AG04450 (cell line): ENCODE results near the gene MROH9. TPM values are rescaled to one million over a fixed set of nuclear protein-coding genes. Genes with fewer than 3 reads are reported as not detected.
"Not testable (repeated sequence)": the region's sequence is repeated elsewhere in the genome, so short reads cannot be mapped to it uniquely, and the experiment has no call there.

Source experiments
- CTCF ChIA-PET: fragments of 300-600, 350-600 bp; formaldehyde crosslinking; extraction: SDS; loops from one replicate; lab custom pipeline; 2022; ENCODE audit warnings: antibody characterized with exemption, inconsistent platforms; lab: Charles Lee
- POLR2A ChIA-PET: fragments of 350-600 bp; formaldehyde crosslinking; extraction: SDS; loops from one replicate; lab custom pipeline; 2021; ENCODE audit warnings: antibody characterized with exemption, inconsistent platforms; lab: Yijun Ruan, JAX
- DNase-seq: peaks from one replicate; pipeline ENCODE4 v3.0.0-alpha.2; 2011; ENCODE audit warnings: low read depth, low spot score
- H3K27ac ChIP-seq: one replicate; pipeline ENCODE4 v1.5.1; 2012; ENCODE audit warnings: low read depth, low read length, control low read depth
- H3K27me3 ChIP-seq: one replicate; pipeline ENCODE4 v1.6.0; 2012; ENCODE audit warnings: low read length; ENCODE audit not compliant: control insufficient read depth, insufficient read depth
- H3K4me3 ChIP-seq: 2 replicates; pipeline ENCODE4 v1.5.1; 2011; ENCODE audit warnings: mild to moderate bottlenecking, low read depth, low read length, control low read depth
- H3K9me3 ChIP-seq: 2 replicates; pipeline ENCODE4 v1.5.1; 2012; ENCODE audit warnings: low read length; ENCODE audit not compliant: control insufficient read depth, insufficient read depth
- CTCF ChIP-seq: IDR thresholded peaks from 2 replicates; pipeline ENCODE4 v1.5.1; 2011; ENCODE audit warnings: low read depth, low read length, control low read depth, inconsistent platforms
- polyA plus RNA-seq: library from polyadenylated mRNA; depleted of rRNA; stranded (reverse); fragments of >200 nt; gene quantifications from 2 replicates; pipeline ENCODE4 v1.2.3, GENCODE V29; 2011

MROH9 gene
- polyA plus RNA-seq, 1 experiment = not detected

DNA sequence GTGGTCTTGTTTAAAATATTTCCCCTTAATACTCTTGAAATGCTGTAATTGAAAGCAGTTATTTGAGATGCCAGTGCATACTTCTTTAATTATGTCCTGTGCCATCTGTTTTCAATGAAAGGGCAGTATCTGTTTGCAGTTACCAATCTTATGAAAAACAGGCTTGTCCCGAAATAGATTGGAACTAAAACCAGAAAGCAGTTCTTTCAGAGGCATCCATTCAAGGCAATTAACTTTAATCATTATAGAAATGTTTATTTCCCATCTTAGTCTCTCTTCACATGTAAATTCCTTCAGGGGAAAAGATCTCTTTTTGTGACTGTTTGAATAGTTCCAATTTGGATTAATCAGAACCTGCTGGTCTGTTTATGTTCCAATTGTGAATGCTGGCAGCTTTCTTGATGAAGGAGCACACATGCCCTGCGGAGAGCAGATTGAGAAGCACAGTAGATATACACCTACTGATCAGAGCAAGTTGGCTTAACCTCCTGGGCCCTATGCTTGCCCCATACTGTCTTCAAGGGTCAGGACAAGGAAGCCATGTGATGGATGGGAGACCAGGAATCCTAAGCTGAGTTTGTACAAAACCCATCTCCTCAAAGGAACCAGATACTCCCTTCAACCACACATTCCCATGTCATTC is 41.6 kb upstream of the MROH9 start:
- CTCF ChIA-PET = no interaction called here
- Histone ChIP-seq H3K27me3 (no peaks in the 10 kb centered on the region), H3K9me3 (no peaks in the 10 kb centered on the region), H3K27ac (no peak overlapping the region), H3K4me3 (no peak overlapping the region)
- POLR2A ChIA-PET = no interaction called here
- TF ChIP-seq CTCF = no peak
- no peak for DNase-seq

DNA sequence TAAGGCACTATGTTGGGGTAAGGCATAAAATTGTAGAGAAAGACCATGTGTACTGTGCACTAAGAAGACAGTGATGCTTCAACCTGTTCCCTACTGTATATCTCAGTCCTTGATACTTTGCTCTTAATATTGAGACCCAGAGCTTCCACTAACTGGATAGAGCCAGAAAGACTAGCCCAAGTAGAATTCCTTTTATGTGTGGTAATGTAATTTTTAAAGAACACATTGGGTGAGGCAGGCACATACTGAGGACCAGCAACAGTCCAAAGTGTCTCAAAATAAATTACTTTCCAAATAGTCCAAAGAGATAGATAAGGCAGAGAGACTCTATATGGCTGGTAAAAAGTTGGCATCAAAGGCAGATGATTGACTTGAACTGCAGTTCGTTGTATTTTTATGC is 31.4 kb upstream of the MROH9 start:
- H3K4me3 ChIP-seq = no peak overlapping the region
- CTCF ChIA-PET = no interaction called here

GRCh38 chr1:170908942-170909341 is 26.4 kb upstream of the MROH9 start:
- no peak overlapping the region for H3K4me3 ChIP-seq
- CTCF ChIA-PET = interaction anchor here (1.1 to 2.3 kb wide), 3 partner anchors 21 to 318 kb away, joined by 3 to 7 read pairs (median 5); no protein-coding TSS in a partner anchor
- H3K27ac ChIP-seq = no peak overlapping the region
- no peak for TF ChIP-seq CTCF
- H3K9me3 ChIP-seq = no peaks in the 10 kb centered on the region
- H3K27me3 ChIP-seq = no peaks in the 10 kb centered on the region
- no peak for DNase-seq
- POLR2A ChIA-PET = no interaction called here

More for the DNA sequence above, 31.4 kb upstream of the MROH9 start:
- Histone ChIP-seq H3K9me3 (no peaks in the 10 kb centered on the region), H3K27ac (no peak overlapping the region), H3K27me3 (no peaks in the 10 kb centered on the region)
- no peak for DNase-seq
- TF ChIP-seq CTCF = no peak
- POLR2A ChIA-PET = no interaction called here

DNA sequence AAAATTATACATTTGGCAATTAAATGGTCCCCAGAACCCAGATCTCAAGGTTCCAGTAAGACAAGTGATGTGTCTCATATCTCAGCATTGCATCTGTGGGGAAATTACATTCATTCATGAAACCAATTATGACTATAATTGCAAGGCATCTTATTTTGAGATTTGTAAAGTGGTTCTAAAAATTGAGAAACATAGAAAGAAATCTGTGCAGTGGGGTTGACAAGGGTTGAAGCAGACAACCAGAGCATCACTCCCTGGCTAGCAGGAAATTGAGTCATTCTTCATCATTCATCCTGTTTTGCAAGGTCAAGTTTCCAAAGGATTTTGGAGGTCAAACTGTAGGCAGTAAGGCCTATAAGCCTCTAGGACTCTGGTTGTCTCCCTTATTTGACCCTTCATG is 25.1 kb upstream of the MROH9 start:
- ChIA-PET CTCF (interaction anchor here (1.0 kb wide), 1 partner anchor 20 kb away, joined by 5 read pairs; no protein-coding TSS in a partner anchor), POLR2A (no interaction called here)
- TF ChIP-seq CTCF = no peak
- H3K4me3 ChIP-seq = no peak overlapping the region
- H3K9me3 ChIP-seq = no peaks in the 10 kb centered on the region
- no peak for DNase-seq
- no peaks in the 10 kb centered on the region for H3K27me3 ChIP-seq
- H3K27ac ChIP-seq = no peak overlapping the region

DNA sequence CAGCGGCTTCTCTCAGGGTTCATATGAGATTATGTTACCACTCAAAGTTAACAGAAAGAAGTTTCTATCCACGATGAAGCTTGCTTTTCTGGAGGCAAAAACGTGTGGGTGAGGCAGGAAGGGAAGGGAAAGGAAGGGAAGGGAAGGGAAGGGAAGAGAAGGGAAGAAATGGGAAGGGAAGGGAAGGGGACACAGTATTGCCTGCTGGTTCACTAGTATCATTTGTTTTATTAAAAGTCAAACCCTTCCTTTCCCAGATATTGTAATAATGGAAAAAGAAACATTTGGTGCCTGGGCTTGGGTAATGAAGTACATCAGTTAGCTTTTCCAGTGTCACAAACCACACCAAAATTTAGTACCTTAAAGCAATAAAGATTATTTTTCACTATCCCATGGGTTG is 18.0 kb upstream of the MROH9 start:
- H3K4me3 ChIP-seq = no peak overlapping the region
- TF ChIP-seq CTCF = no peak
- DNase-seq = no peak
- CTCF ChIA-PET = interaction anchor here (0.6 to 1.4 kb wide), 3 partner anchors 13 to 988 kb away, joined by 4 to 9 read pairs (median 6); no protein-coding TSS in a partner anchor
- H3K9me3 ChIP-seq = peaks cover 6% of the 10 kb centered on the region; the same call in 1 of the 2 replicates
- POLR2A ChIA-PET = no interaction called here
- H3K27me3 ChIP-seq = no peaks in the 10 kb centered on the region
- no peak overlapping the region for H3K27ac ChIP-seq

- peak; percentile 0 for DNase-seq
- CTCF ChIA-PET, H3K27me3 ChIP-seq, POLR2A ChIA-PET, H3K4me3 ChIP-seq, H3K9me3 ChIP-seq, H3K27ac ChIP-seq: not testable (repeated sequence)
Observed at GRCh38 chr1:170924656-170925055, 10.7 kb upstream of the MROH9 start.
